Endothelial cell of umbilical vein (primary cell): ENCODE data around the gene TPRA1. TPM values are rescaled to one million over a fixed set of nuclear protein-coding genes. Genes with fewer than 3 reads are reported as not detected.

Source experiments
- BruUV-seq: library from RNA; stranded (reverse); fragments of 400-500 nt; replicated peaks from 2 replicates; lab custom pipeline; 2021; lab: Mats Ljungman, UMichigan
- CTCF ChIA-PET: fragments of 300-600, 350-600 bp; sonication (Branson Sonifier 250); formaldehyde crosslinking; loops from one replicate; lab custom pipeline; 2021; ENCODE audit warnings: antibody characterized with exemption, inconsistent platforms; lab: Charles Lee
- POLR2A ChIA-PET: fragments of 300-600, 350-600 bp; sonication (Branson Sonifier 250); formaldehyde crosslinking; loops from one replicate; lab custom pipeline; 2021; ENCODE audit warnings: antibody characterized with exemption, inconsistent platforms; lab: Charles Lee
- DNase-seq: peaks from one replicate; pipeline ENCODE4 v3.0.0-alpha.2; 2011; ENCODE audit warnings: low read depth, low spot score
- FAIRE-seq: peaks from 2 replicates; lab custom pipeline; 2011; peaks lifted over from hg19 to GRCh38; lab: Jason Lieb, UNC
- H2AFZ ChIP-seq: 2 replicates; pipeline ENCODE4 v1.6.0; 2012; ENCODE audit warnings: low read depth, low read length, control low read depth, inconsistent platforms
- H3K27ac ChIP-seq: 2 replicates; pipeline ENCODE4 v1.5.1; 2011; ENCODE audit warnings: low read depth, mild to moderate bottlenecking, control low read depth, low read length, moderate library complexity; ENCODE audit not compliant: insufficient read depth
- H3K27me3 ChIP-seq, 2 experiments: 2 replicates each; pipeline versions ENCODE4 v1.6.0 to v1.6.1; 2011; ENCODE audit warnings: low read length in 2 of 2, mixed read lengths in 1 of 2; ENCODE audit not compliant: control insufficient read depth in 2 of 2, insufficient read depth in 2 of 2
- H3K36me3 ChIP-seq, 2 experiments: 2 replicates in 1 of 2; 3 replicates in 1 of 2; pipeline ENCODE4 v1.5.1; 2011; ENCODE audit warnings: low read length in 2 of 2, mild to moderate bottlenecking in 1 of 2, moderate library complexity in 1 of 2; ENCODE audit not compliant: control insufficient read depth in 2 of 2, insufficient read depth in 2 of 2; ENCODE audit errors: extremely low read depth in 1 of 2
- H3K4me1 ChIP-seq: 3 replicates; pipeline ENCODE4 v1.5.1; 2011; ENCODE audit warnings: mild to moderate bottlenecking, low read length; ENCODE audit not compliant: control insufficient read depth, insufficient read depth; ENCODE audit errors: extremely low read depth
- H3K4me2 ChIP-seq: 2 replicates; pipeline ENCODE4 v1.6.1; 2011; ENCODE audit warnings: low read length, control low read depth, mixed read lengths; ENCODE audit not compliant: insufficient read depth
- H3K4me3 ChIP-seq, 3 experiments: fragments of 200-600 bp in 1 of 3; sonication (generic), shearing (Covaris generic) in 1 of 3; replicated peaks in 1 of 3; 2 replicates each; pipeline ENCODE4 v1.5.1; 2011 to 2016; ENCODE audit warnings: control low read depth in 3 of 3, low read length in 3 of 3, mild to moderate bottlenecking in 2 of 3, inconsistent platforms in 1 of 3, low read depth in 1 of 3, moderate library complexity in 1 of 3; ENCODE audit not compliant: insufficient read depth in 1 of 3
- H3K79me2 ChIP-seq: 2 replicates; pipeline ENCODE4 v1.6.0; 2012; ENCODE audit warnings: low read length, inconsistent platforms; ENCODE audit not compliant: control insufficient read depth, insufficient read depth
- H3K9ac ChIP-seq: replicated peaks from 2 replicates; pipeline ENCODE3; 2011; ENCODE audit warnings: low read length, control low read depth; ENCODE audit not compliant: insufficient read depth; ENCODE audit errors: extremely low read depth
- H3K9me1 ChIP-seq: replicated peaks from 3 replicates; pipeline ENCODE4 v1.6.0; 2011; ENCODE audit warnings: mild to moderate bottlenecking, low read length; ENCODE audit not compliant: control insufficient read depth, insufficient read depth; ENCODE audit errors: extremely low read depth
- H3K9me3 ChIP-seq: replicated peaks from 2 replicates; pipeline ENCODE4 v1.5.1; 2012; ENCODE audit warnings: low read length, inconsistent platforms; ENCODE audit not compliant: control insufficient read depth, insufficient read depth
- H4K20me1 ChIP-seq: replicated peaks from 2 replicates; pipeline ENCODE3; 2011; ENCODE audit warnings: mild to moderate bottlenecking, low read length; ENCODE audit not compliant: control insufficient read depth, insufficient read depth; ENCODE audit errors: extremely low read depth
- CTCF ChIP-seq, 2 donors: IDR thresholded peaks; 1 replicate in 1 of 2; 2 replicates in 1 of 2; pipeline ENCODE4 v1.5.1; 2011; ENCODE audit warnings: low read length in 2 of 2, mild to moderate bottlenecking in 2 of 2, moderate library complexity in 2 of 2, control low read depth in 1 of 2, inconsistent platforms in 1 of 2, low read depth in 1 of 2; ENCODE audit not compliant: insufficient read depth in 1 of 2; ENCODE audit errors: extremely low read depth in 1 of 2
- EZH2 ChIP-seq: IDR thresholded peaks from 2 replicates; pipeline ENCODE4 v1.6.1; 2012; ENCODE audit warnings: borderline replicate concordance, low read depth, mild to moderate bottlenecking, moderate library complexity, low read length, inconsistent platforms; ENCODE audit not compliant: severe bottlenecking
- FOS ChIP-seq: IDR thresholded peaks from 2 replicates; pipeline ENCODE4 v1.6.1; 2011; ENCODE audit warnings: mild to moderate bottlenecking, low read length, moderate library complexity, borderline replicate concordance; ENCODE audit not compliant: insufficient read depth
- GATA2 ChIP-seq: IDR thresholded peaks from 2 replicates; pipeline ENCODE4 v1.7.0; 2011; ENCODE audit warnings: low read depth, mild to moderate bottlenecking, moderate library complexity, mixed read lengths, low read length; ENCODE audit not compliant: insufficient read length, insufficient read depth
- JUN ChIP-seq: IDR thresholded peaks from 2 replicates; pipeline ENCODE4 v1.6.1; 2011; ENCODE audit warnings: borderline replicate concordance, low read depth; ENCODE audit not compliant: insufficient read length, insufficient read depth
- MAX ChIP-seq: IDR thresholded peaks from 2 replicates; pipeline ENCODE4 v1.6.1; 2011; ENCODE audit not compliant: insufficient read depth, insufficient read length
- MYC ChIP-seq: IDR thresholded peaks from one replicate; pipeline ENCODE4 v1.6.1; 2011; ENCODE audit warnings: mild to moderate bottlenecking, low read depth, low read length
- POLR2A ChIP-seq: IDR thresholded peaks from 2 replicates; pipeline ENCODE4 v1.6.1; 2012; ENCODE audit warnings: low read depth, mild to moderate bottlenecking, control low read depth, low read length
- POLR2AphosphoS5 ChIP-seq: IDR thresholded peaks from 2 replicates; pipeline ENCODE4 v1.6.1; 2012; ENCODE audit warnings: low read depth, mild to moderate bottlenecking, control low read depth, low read length, moderate library complexity; ENCODE audit not compliant: insufficient read depth
- dilution Hi-C: fragments of 300-500 bp; cut with MboI; formaldehyde crosslinking; loops from one replicate; pipeline ENCODE4 v1.15.0; 2019; ENCODE audit warnings: low sequenced_read_pairs; ENCODE audit not compliant: extremely low pct_ligation_motif_present
- intact Hi-C: fragments of 100-400 bp; cut with micrococcal nuclease; formaldehyde crosslinking; loops from one replicate; pipeline ENCODE4 v1.10.0; 2022
- polyA plus RNA-seq, 4 experiments: library from polyadenylated mRNA; depleted of rRNA in 3 of 4; stranded (reverse) in 3 of 4; unstranded in 1 of 4; fragments of >200 nt; gene quantifications; 2 replicates each; pipeline versions ENCODE4 v1.2.1 to v1.2.3, GENCODE V29; 2011 to 2012; ENCODE audit warnings: missing spikeins in 1 of 4
- total RNA-seq: library from RNA; stranded (reverse); gene quantifications from 2 replicates; pipeline ENCODE4 v1.2.3, GENCODE V29; 2021

The TPRA1 gene
- total and polyA plus RNA-seq, 2 donors (not counting 3 experiments of a cell fraction or from before 2014, with no cell fraction given): 34.3 to 58.0 TPM

DNA sequence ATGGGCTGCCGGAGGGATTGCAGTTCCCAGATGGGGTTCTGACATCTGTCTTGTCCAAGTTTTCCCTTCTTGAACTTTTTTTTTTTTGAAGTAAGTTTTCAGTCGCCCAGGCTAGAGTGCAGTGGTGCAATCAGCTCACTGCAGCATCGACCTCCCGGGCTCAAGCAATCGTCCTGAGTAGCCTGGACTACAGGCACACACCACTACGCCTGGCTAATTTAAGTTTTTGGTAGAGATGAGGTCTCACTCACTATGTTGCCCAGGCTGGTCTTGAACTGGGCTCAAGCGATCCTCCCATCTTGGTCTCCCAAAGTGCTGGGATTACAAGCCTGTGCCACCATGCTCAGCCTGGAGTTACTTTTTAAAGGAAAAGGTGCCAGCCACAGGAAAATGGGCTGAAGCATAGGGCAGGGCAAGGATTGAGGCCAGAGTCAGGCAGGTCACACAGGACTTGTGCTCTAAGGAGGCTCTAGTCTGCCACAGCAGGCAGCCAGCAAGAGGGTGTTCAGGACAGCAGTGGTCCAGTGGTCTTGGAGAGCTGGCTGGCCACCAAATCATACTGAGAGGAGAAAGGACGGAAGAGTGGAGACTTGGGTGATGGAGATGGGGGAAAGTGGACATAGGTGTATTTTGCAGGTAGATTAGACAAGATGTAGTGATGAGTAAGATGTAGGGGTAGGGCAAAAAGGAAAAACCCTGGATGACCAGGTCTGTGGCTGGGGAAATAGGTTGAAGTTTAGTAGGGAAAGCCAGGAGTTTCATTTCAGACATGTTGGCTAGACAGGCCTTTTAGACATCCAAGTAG is 32.4 kb upstream of the TPRA1 start:
- DNase-seq: no peak
- no peaks in the 10 kb centered on the region for H3K9me3 ChIP-seq
- H3K27ac ChIP-seq: no peak overlapping the region
- FAIRE-seq: no peak
- intact Hi-C loops: no loop called here
- no peak overlapping the region for H3K4me3 ChIP-seq
- H2AFZ ChIP-seq: no peak overlapping the region
- dilution Hi-C loops: no loop called here
- BruUV-seq: no TSS peak
- H3K36me3 ChIP-seq: peaks cover 0 to 3% of the 10 kb centered on the region in 2 experiments
- TF ChIP-seq JUN (no peak), MAX (no peak), CTCF (IDR thresholded peaks at IDR 0.05; ENCODE audit: extremely low read depth in 1 of 2, insufficient read depth in 1 of 2, low read depth in 1 of 2, low read length in 2 of 2) (no peak), GATA2 (no peak), FOS (no peak), POLR2A (no peak), MYC (no peak), POLR2AphosphoS5 (no peak), EZH2 (no peak)
- ChIA-PET POLR2A (no interaction called here), CTCF (no interaction called here)
- peaks cover 11% of the 10 kb centered on the region in 2 experiments for H3K27me3 ChIP-seq
- H3K79me2 ChIP-seq: no peaks in the 10 kb centered on the region
- no peaks in the 10 kb centered on the region for H3K9me1 ChIP-seq
- H3K4me1 ChIP-seq: no peaks in the 10 kb centered on the region
- H3K4me2 ChIP-seq: no peak overlapping the region
- H3K9ac ChIP-seq: no peak overlapping the region
- H4K20me1 ChIP-seq: no peaks in the 10 kb centered on the region
